ENCODE data around the gene NOP53. TPM values are rescaled to one million over a fixed set of nuclear protein-coding genes. Genes with fewer than 3 reads are reported as not detected.

NOP53 gene
- polyA plus RNA-seq, 1 experiment, result 114 TPM

GRCh38 chr19:47729799-47730520 is 15.4 kb upstream of the NOP53 start:
- no peak for DNase-seq (ENCODE audit: low read depth, low spot score)
- H3K27ac ChIP-seq (ENCODE audit: low read depth, low read length), result peak overlapping the region; percentile 73
- H3K4me3 ChIP-seq (ENCODE audit: low read depth, low read length), result no peak overlapping the region
- CTCF ChIA-PET, result no interaction called here
- TF ChIP-seq CTCF (IDR thresholded peaks at IDR 0.05; ENCODE audit: low read depth, low read length), result no peak
- H3K9me3 ChIP-seq (ENCODE audit: control insufficient read depth, insufficient read depth, low read length), result peaks cover 12% of the 10 kb centered on the region; the same call in 1 of the 2 replicates
- POLR2A ChIA-PET, result interaction anchor here (0.7 to 2.3 kb wide), 2 partner anchors 11 to 1947 kb away, joined by 4 to 9 read pairs; partner anchors contain the start of gene DMPK
- no peaks in the 10 kb centered on the region for H3K27me3 ChIP-seq (ENCODE audit: control insufficient read depth, insufficient read depth, low read length)

DNA sequence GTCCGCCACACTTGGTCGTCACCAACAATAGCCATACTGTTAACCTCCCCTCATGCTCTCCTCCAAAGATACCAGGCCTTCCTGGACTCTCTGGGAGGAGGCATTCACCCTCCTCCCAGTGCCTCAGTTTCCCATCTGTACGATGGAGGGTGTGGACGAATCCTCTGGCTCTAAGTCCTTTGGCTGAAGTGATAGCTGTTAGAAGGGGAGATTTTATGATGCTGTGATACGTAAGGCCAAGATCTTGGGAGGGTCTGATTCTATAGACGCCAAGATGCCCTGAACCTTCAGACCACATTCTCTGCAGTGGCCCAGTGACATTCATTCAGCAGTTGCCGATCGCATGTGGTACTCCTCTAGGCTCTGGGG is 14.8 kb upstream of the NOP53 start:
- POLR2A ChIA-PET, result interaction anchor here (2.3 kb wide), 1 partner anchor 11 kb away, joined by 9 read pairs; no protein-coding TSS in a partner anchor
- CTCF ChIA-PET, result no interaction called here
- DNase-seq (ENCODE audit: low read depth, low spot score), result no peak
- H3K4me3 ChIP-seq (ENCODE audit: low read depth, low read length), result no peak overlapping the region
- peaks cover 10% of the 10 kb centered on the region; the same call in 1 of the 2 replicates for H3K9me3 ChIP-seq (ENCODE audit: control insufficient read depth, insufficient read depth, low read length)
- no peak overlapping the region for H3K27ac ChIP-seq (ENCODE audit: low read depth, low read length)
- H3K27me3 ChIP-seq (ENCODE audit: control insufficient read depth, insufficient read depth, low read length), result no peaks in the 10 kb centered on the region
- TF ChIP-seq CTCF (IDR thresholded peaks at IDR 0.05; ENCODE audit: low read depth, low read length), result no peak

DNA sequence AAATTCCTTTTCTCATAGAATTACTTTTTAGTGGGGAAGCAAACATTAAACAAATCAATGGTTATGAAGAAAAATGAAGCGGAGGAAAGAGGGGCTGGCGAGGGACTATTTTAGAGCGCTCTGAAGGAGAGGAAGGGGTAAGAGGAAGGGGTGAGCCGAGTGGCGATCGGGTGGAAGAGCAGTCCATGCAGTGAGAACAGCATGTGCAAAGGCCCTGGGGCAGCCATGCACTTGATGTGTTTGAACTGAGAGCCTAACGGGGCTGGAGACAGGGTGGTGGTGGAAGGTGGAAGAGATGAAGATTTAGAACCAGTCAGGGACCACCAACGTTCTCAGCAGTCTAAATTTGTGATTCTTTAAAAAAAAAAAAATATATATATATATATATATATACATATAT is 14.4 kb upstream of the NOP53 start:
- CTCF ChIA-PET, result interaction anchor here (0.6 kb wide), 1 partner anchor 16 kb away, joined by 3 read pairs; no protein-coding TSS in a partner anchor
- POLR2A ChIA-PET, result interaction anchor here (0.6 kb wide), 1 partner anchor 56 kb away, joined by 7 read pairs; no protein-coding TSS in a partner anchor

DNA sequence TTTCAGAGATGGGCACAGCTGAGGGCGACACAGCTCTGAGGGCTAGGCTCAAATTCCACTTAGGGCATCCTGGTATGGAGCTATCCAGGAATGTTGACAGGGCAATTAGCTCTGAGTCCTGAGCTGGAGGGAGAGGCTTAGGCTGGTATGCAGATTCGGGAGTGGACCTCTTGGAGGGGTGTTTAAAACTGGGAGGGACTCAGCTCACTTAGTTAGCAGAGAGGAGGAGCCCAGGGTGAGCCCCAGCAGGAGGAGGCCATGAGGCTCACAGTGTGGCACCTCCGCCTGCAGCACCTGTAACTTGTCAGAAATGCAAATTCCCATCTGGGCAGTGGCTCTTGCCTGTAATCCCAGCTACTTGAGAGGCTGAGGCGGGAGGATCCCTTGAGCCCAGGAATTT is 10.2 kb upstream of the NOP53 start:
- no peak for TF ChIP-seq CTCF (IDR thresholded peaks at IDR 0.05; ENCODE audit: low read depth, low read length)
- ChIA-PET CTCF (interaction anchor here (2.4 kb wide), 1 partner anchor 22 kb away, joined by 11 read pairs; the partner anchor contains the start of gene EHD2), POLR2A (interaction anchor here (1.5 to 4.1 kb wide), 4 partner anchors 8 to 22 kb away, joined by 4 to 36 read pairs (median 6); no protein-coding TSS in a partner anchor)
- DNase-seq (ENCODE audit: low read depth, low spot score), result no peak
- H3K9me3 ChIP-seq (ENCODE audit: control insufficient read depth, insufficient read depth, low read length), result peaks cover 4% of the 10 kb centered on the region
- H3K4me3 ChIP-seq (ENCODE audit: low read depth, low read length), result no peak overlapping the region
- H3K27me3 ChIP-seq (ENCODE audit: control insufficient read depth, insufficient read depth, low read length), result no peaks in the 10 kb centered on the region
- no peak overlapping the region for H3K27ac ChIP-seq (ENCODE audit: low read depth, low read length)

More for the DNA sequence above, 14.4 kb upstream of the NOP53 start:
- DNase-seq (ENCODE audit: low read depth, low spot score), result no peak
- Histone ChIP-seq H3K27ac (ENCODE audit: low read depth, low read length) (no peak overlapping the region), H3K4me3 (ENCODE audit: low read depth, low read length) (no peak overlapping the region), H3K27me3 (ENCODE audit: control insufficient read depth, insufficient read depth, low read length) (no peaks in the 10 kb centered on the region), H3K9me3 (ENCODE audit: control insufficient read depth, insufficient read depth, low read length) (peaks cover 6% of the 10 kb centered on the region; the same call in 1 of the 2 replicates)
- TF ChIP-seq CTCF (IDR thresholded peaks at IDR 0.05; ENCODE audit: low read depth, low read length), result no peak

Data from AG04450 (cell line).